ENCODE measurements around the gene SORBS1.

SORBS1 gene

GRCh38 chr10:95315509-95315908, 245.7 kb downstream of the SORBS1 start:
- POLR2A ChIA-PET: no interaction called here
- no peak for TF ChIP-seq CTCF (IDR thresholded peaks at IDR 0.05; ENCODE audit: control extremely low read depth, extremely low read depth, low read depth, missing control alignments)
- CTCF ChIA-PET: interaction anchor here (0.6 to 1.2 kb wide), 3 partner anchors 30 to 171 kb away, joined by 3 to 4 read pairs (median 3); no protein-coding TSS in a partner anchor
- DNase-seq (ENCODE audit: extremely low spot score): no peak

GRCh38 chr10:95314192-95314918, 246.8 kb downstream of the SORBS1 start:
- TF ChIP-seq CTCF (IDR thresholded peaks at IDR 0.05; ENCODE audit: control extremely low read depth, extremely low read depth, low read depth, missing control alignments): no peak
- CTCF ChIA-PET: interaction anchor here (1.1 to 1.3 kb wide), 2 partner anchors 31 to 69 kb away, joined by 3 to 4 read pairs; no protein-coding TSS in a partner anchor
- POLR2A ChIA-PET: no interaction called here
- DNase-seq (ENCODE audit: extremely low spot score): no peak

- ChIA-PET POLR2A (interaction anchor here (0.7 kb wide), 1 partner anchor 479 kb away, joined by 3 read pairs; no protein-coding TSS in a partner anchor), CTCF (no interaction called here)
- no peak for DNase-seq (ENCODE audit: extremely low spot score)
- TF ChIP-seq CTCF (IDR thresholded peaks at IDR 0.05; ENCODE audit: control extremely low read depth, extremely low read depth, low read depth, missing control alignments): no peak
Observed at GRCh38 chr10:95312986-95313495, 248.1 kb downstream of the SORBS1 start.

- TF ChIP-seq CTCF (IDR thresholded peaks at IDR 0.05; ENCODE audit: control extremely low read depth, extremely low read depth, low read depth, missing control alignments): no peak
- CTCF ChIA-PET: no interaction called here
- DNase-seq (ENCODE audit: extremely low spot score): no peak
- POLR2A ChIA-PET: no interaction called here
Observed at GRCh38 chr10:95312257-95312656, 248.9 kb downstream of the SORBS1 start.

GRCh38 chr10:95309958-95310357, 251.2 kb downstream of the SORBS1 start:
- DNase-seq (ENCODE audit: extremely low spot score): no peak
- POLR2A ChIA-PET: no interaction called here
- no peak for TF ChIP-seq CTCF (IDR thresholded peaks at IDR 0.05; ENCODE audit: control extremely low read depth, extremely low read depth, low read depth, missing control alignments)
- CTCF ChIA-PET: no interaction called here

- ChIA-PET CTCF (interaction anchor here (1.4 to 1.9 kb wide), 4 partner anchors 10 to 62 kb away, joined by 3 to 9 read pairs (median 6); no protein-coding TSS in a partner anchor), POLR2A (interaction anchor here (0.6 kb wide), 1 partner anchor 290 kb away, joined by 6 read pairs; no protein-coding TSS in a partner anchor)
- TF ChIP-seq CTCF (IDR thresholded peaks at IDR 0.05; ENCODE audit: control extremely low read depth, extremely low read depth, low read depth, missing control alignments): no peak
- DNase-seq (ENCODE audit: extremely low spot score): no peak
Observed at GRCh38 chr10:95308389-95309302, 252.5 kb downstream of the SORBS1 start.
